PC-3 (cell line): ENCODE results near the gene ARPC4. TPM values are rescaled to one million over a fixed set of nuclear protein-coding genes. Genes with fewer than 3 reads are reported as not detected.

ENCODE experiments used
- ATAC-seq: fragments of 200-7000 bp; cut with Tn5 transposase; 2 replicates; pipeline ENCODE4 v1.9.1; 2020; ENCODE audit warnings: mild to moderate bottlenecking, moderate library complexity
- BruUV-seq: library from RNA; stranded (reverse); fragments of 400-500 nt; replicated peaks from 2 replicates; lab custom pipeline; 2021; lab: Mats Ljungman, UMichigan
- CTCF ChIA-PET: fragments of 300-600 bp; sonication (Branson Sonifier 250); formaldehyde crosslinking; loops from one replicate; lab custom pipeline; 2022; ENCODE audit warnings: antibody characterized with exemption; lab: Charles Lee
- POLR2A ChIA-PET: fragments of 300-600 bp; sonication (Branson Sonifier 250); formaldehyde crosslinking; loops from one replicate; lab custom pipeline; 2022; ENCODE audit warnings: antibody characterized with exemption; ENCODE audit not compliant: unreplicated experiment; lab: Charles Lee
- DNase-seq: peaks from one replicate; pipeline ENCODE4 v3.0.0-alpha.2; 2015
- H2AFZ ChIP-seq: fragments of 300-600 bp; sonication (generic); 2 replicates; pipeline ENCODE4 v1.6.0; 2016; ENCODE audit warnings: antibody characterized with exemption, low read length
- H3F3A ChIP-seq: fragments of 300-600 bp; sonication (generic); one replicate; pipeline ENCODE4 v1.6.0; 2017; ENCODE audit warnings: antibody characterized with exemption, low read length, control low read depth, mild to moderate bottlenecking; ENCODE audit not compliant: unreplicated experiment
- H3K27ac ChIP-seq: fragments of 300-600 bp; sonication (generic); 2 replicates; pipeline ENCODE4 v1.5.1; 2016; ENCODE audit warnings: mild to moderate bottlenecking, low read length
- H3K27me3 ChIP-seq: fragments of 300-600 bp; sonication (generic); 2 replicates; pipeline ENCODE4 v1.6.1; 2016; ENCODE audit warnings: low read length, mixed read lengths
- H3K36me3 ChIP-seq: fragments of 300-600 bp; sonication (generic); 2 replicates; pipeline ENCODE4 v1.6.1; 2016; ENCODE audit warnings: low read depth, mixed run types, low read length, mixed read lengths
- H3K4me1 ChIP-seq: fragments of 300-600 bp; sonication (generic); 2 replicates; pipeline ENCODE4 v1.5.1; 2016; ENCODE audit warnings: low read length; ENCODE audit not compliant: insufficient read depth
- H3K4me2 ChIP-seq: fragments of 300-600 bp; sonication (generic); 2 replicates; pipeline ENCODE4 v1.6.0; 2016; ENCODE audit warnings: low read length
- H3K4me3 ChIP-seq: fragments of 300-600 bp; sonication (generic); 2 replicates; pipeline ENCODE4 v1.5.1; 2016; ENCODE audit warnings: mild to moderate bottlenecking, low read length, mixed read lengths
- H3K79me2 ChIP-seq: fragments of 300-600 bp; sonication (generic); 2 replicates; pipeline ENCODE4 v1.6.1; 2017; ENCODE audit warnings: low read length, mixed read lengths
- H3K9ac ChIP-seq: fragments of 300-600 bp; sonication (generic); 2 replicates; pipeline ENCODE4 v1.6.0; 2016; ENCODE audit warnings: mild to moderate bottlenecking, low read length
- H3K9me2 ChIP-seq: fragments of 300-600 bp; sonication (generic); replicated peaks from 2 replicates; pipeline ENCODE4 v1.6.1; 2016; ENCODE audit warnings: mixed run types, low read length, mixed read lengths
- H3K9me3 ChIP-seq: fragments of 300-600 bp; sonication (generic); 2 replicates; pipeline ENCODE4 v1.6.1; 2016; ENCODE audit warnings: low read length, mixed read lengths
- H4K20me1 ChIP-seq: fragments of 300-600 bp; sonication (generic); 2 replicates; pipeline ENCODE4 v1.6.1; 2016; ENCODE audit warnings: low read length, mixed read lengths
- EZH2 ChIP-seq: fragments of 300-600 bp; sonication (generic); IDR thresholded peaks from one replicate; pipeline ENCODE4 v1.6.1; 2017; ENCODE audit warnings: antibody characterized with exemption, mild to moderate bottlenecking, low read length; ENCODE audit not compliant: unreplicated experiment
- EZH2phosphoT487 ChIP-seq: fragments of 300-600 bp; sonication (generic); IDR thresholded peaks from 2 replicates; pipeline ENCODE4 v1.6.1; 2018; ENCODE audit warnings: mild to moderate bottlenecking, antibody characterized with exemption, low read length, borderline replicate concordance
- intact Hi-C: fragments of 100-400 bp; cut with micrococcal nuclease; formaldehyde crosslinking; loops from 2 replicates; pipeline ENCODE4 v1.9.0; 2023
- total RNA-seq: library from RNA; depleted of rRNA; stranded (reverse); fragments of >200 nt; gene quantifications from 2 replicates; pipeline ENCODE4 v1.2.3, GENCODE V29; 2014
- TF ChIP-seq, protein P1 (sequence below): fragments of 300-600 bp; sonication (generic); conservative IDR thresholded peaks from 2 replicates; pipeline ENCODE4 v1.5.1; 2017; ENCODE audit warnings: antibody characterized with exemption, low read depth, mild to moderate bottlenecking, low read length

Gene ARPC4
- total RNA-seq, 1 experiment from 2014 or later: 223 TPM

DNA sequence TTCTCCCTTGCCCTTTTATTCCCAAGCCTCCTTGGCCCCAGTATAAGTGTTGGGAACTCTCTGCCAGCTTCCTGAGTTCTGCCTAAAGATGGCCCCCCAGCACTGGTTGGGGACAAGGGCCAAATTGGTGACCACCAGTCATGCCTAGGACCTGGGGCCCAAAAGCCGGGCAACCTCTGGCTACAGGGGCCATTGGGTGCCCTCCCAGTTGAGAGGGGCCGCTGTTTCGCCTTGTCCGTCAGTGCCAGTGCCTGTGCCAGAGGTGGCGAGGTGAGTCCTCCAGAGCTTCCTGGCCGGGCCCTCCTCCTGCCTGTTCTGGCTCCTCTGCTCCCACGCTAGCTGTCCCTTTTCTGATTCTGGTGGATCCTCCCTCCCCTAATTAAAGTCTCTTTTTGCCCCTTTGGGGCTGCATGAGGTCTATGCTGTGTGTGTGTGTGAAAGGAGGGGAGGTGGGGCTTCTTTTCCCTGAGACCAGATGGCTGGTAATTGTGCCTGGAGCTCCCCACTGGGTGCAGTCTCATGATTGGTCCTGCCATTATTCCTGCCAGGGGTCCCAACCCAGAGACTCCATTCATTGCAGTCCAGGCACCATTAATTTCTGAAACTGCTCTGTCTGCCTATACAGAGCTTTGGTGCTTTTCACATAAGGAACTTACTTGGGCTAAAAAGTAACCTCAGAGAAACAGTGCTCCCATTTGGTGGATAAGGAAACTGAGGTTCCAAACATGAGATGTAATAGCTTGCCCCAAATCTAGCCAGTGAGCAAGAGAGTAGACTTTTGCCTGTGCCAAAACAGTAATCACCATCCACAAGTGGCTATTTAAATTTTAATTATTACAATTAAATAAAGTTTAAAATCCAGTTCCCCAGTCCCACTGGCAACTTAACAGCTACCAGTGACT is 14.1 kb downstream of the ARPC4 start:
- H3K4me1 ChIP-seq: peaks cover 19% of the 10 kb centered on the region
- H3K9me3 ChIP-seq: no peaks in the 10 kb centered on the region
- H3K36me3 ChIP-seq: peaks cover 33% of the 10 kb centered on the region
- ChIA-PET CTCF (no interaction called here), POLR2A (interaction anchor here (0.6 kb wide), 1 partner anchor 442 kb away, joined by 3 read pairs; no protein-coding TSS in a partner anchor)
- H4K20me1 ChIP-seq: no peaks in the 10 kb centered on the region
- H3K27ac ChIP-seq: no peak overlapping the region
- H3K27me3 ChIP-seq: no peaks in the 10 kb centered on the region
- H3K9ac ChIP-seq: no peak overlapping the region
- intact Hi-C loops: no loop called here
- BruUV-seq: TSS peak; percentile 36
- no peak overlapping the region for H2AFZ ChIP-seq
- H3K4me3 ChIP-seq: no peak overlapping the region
- H3K4me2 ChIP-seq: no peak overlapping the region
- H3K9me2 ChIP-seq: no peaks in the 10 kb centered on the region
- H3K79me2 ChIP-seq: no peaks in the 10 kb centered on the region
- DNase-seq: no peak
- ATAC-seq: no peak
- TF ChIP-seq EZH2phosphoT487 (no peak), EZH2 (no peak)
- H3F3A ChIP-seq: peaks cover 8% of the 10 kb centered on the region

DNA sequence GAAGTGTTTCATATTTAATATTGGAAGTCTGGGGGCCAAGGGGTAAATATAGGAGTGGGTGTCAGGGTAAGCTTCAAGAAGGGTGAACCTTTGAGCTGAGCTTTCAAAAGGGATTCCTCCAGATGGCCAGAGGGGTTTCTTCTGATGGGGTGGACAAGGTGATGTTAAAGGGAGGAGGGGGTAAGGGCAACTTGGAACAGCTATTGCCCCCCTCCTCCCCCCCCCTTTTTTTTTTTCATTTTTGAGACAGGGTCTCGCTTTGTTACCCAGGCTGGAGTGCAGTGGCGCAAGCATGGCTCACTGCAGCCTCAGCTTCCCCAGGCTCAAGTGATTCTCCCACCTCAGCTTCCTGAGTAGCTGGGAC is 15.1 kb downstream of the ARPC4 start:
- H3K9ac ChIP-seq: no peak overlapping the region
- peak overlapping the region; percentile 30 for H3K27ac ChIP-seq
- H3K79me2 ChIP-seq: no peaks in the 10 kb centered on the region
- intact Hi-C loops: loop anchor here (2.0 kb wide), 1 partner anchor 91 kb away; no protein-coding TSS in a partner anchor
- no peak overlapping the region for H2AFZ ChIP-seq
- no peak overlapping the region for H3K4me2 ChIP-seq
- H3K4me3 ChIP-seq: no peak overlapping the region
- POLR2A ChIA-PET: interaction anchor here (0.8 to 1.5 kb wide), 2 partner anchors 15 to 127 kb away, joined by 3 to 6 read pairs; partner anchors contain the start of genes ARPC4 and TADA3
- peaks cover 19% of the 10 kb centered on the region for H3K4me1 ChIP-seq
- H3K27me3 ChIP-seq: no peaks in the 10 kb centered on the region
- BruUV-seq: no TSS peak
- no peaks in the 10 kb centered on the region for H3K9me2 ChIP-seq
- TF ChIP-seq EZH2: no peak
- TF ChIP-seq, protein P1, sequence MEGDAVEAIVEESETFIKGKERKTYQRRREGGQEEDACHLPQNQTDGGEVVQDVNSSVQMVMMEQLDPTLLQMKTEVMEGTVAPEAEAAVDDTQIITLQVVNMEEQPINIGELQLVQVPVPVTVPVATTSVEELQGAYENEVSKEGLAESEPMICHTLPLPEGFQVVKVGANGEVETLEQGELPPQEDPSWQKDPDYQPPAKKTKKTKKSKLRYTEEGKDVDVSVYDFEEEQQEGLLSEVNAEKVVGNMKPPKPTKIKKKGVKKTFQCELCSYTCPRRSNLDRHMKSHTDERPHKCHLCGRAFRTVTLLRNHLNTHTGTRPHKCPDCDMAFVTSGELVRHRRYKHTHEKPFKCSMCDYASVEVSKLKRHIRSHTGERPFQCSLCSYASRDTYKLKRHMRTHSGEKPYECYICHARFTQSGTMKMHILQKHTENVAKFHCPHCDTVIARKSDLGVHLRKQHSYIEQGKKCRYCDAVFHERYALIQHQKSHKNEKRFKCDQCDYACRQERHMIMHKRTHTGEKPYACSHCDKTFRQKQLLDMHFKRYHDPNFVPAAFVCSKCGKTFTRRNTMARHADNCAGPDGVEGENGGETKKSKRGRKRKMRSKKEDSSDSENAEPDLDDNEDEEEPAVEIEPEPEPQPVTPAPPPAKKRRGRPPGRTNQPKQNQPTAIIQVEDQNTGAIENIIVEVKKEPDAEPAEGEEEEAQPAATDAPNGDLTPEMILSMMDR: no peak
- TF ChIP-seq EZH2phosphoT487: no peak
- peaks cover 8% of the 10 kb centered on the region for H3F3A ChIP-seq
- no peaks in the 10 kb centered on the region for H3K9me3 ChIP-seq
- no peaks in the 10 kb centered on the region for H4K20me1 ChIP-seq
- CTCF ChIA-PET: no interaction called here
- no peak for ATAC-seq
- DNase-seq: no peak
- H3K36me3 ChIP-seq: peaks cover 33% of the 10 kb centered on the region

DNA sequence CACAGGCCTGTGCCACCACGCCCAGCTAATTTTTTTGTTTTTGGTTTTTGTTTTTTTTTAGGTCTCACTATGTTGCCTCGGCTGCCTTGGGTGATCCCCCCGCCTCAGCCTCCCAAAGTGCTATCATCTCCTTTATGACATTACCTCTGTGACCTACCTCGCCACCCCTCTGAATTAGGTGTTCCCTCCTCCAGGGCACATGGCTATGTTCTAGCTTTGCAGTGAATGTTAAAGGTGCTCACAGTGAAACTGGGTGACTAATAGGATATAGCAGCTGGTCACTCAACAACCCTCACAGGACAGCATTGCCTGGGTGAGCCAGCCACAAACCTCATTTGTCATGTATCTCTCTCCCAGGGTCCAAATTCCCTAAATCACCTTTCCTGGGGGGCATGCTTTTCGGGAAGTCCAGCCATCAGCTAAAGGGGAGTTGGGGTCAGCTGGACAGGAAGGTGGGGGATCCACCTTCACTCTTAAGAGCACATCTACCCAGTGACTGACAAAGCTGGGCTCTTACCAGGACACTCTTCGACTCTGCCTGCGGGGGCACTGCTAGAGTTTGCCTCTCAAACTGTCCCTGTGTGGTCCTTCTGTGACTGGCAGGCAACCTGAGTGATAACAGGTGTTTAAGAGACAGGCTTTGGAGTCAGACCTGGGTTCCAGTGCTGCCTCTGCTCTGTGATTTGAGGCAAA is 15.6 kb downstream of the ARPC4 start:
- Histone ChIP-seq H3K27ac (peak overlapping the region; percentile 30), H3K9ac (no peak overlapping the region), H3K36me3 (peaks cover 28% of the 10 kb centered on the region), H4K20me1 (no peaks in the 10 kb centered on the region), H3K79me2 (no peaks in the 10 kb centered on the region), H3K4me3 (no peak overlapping the region), H3K4me2 (no peak overlapping the region), H3K9me2 (no peaks in the 10 kb centered on the region), H3K27me3 (no peaks in the 10 kb centered on the region), H3F3A (peaks cover 8% of the 10 kb centered on the region), H3K4me1 (peaks cover 19% of the 10 kb centered on the region), H3K9me3 (no peaks in the 10 kb centered on the region), H2AFZ (no peak overlapping the region)
- ATAC-seq (peak; percentile 57), DNase-seq (peak; percentile 63)
- intact Hi-C loops: loop anchor here (2.0 kb wide), 1 partner anchor 92 kb away; no protein-coding TSS in a partner anchor
- no TSS peak for BruUV-seq
- POLR2A ChIA-PET: interaction anchor here (0.8 to 1.5 kb wide), 2 partner anchors 16 to 127 kb away, joined by 3 to 6 read pairs; partner anchors contain the start of genes ARPC4 and TADA3
- TF ChIP-seq, protein P1: peak; percentile 62
- no peak for TF ChIP-seq EZH2
- no peak for TF ChIP-seq EZH2phosphoT487
- CTCF ChIA-PET: no interaction called here
